ENCODE data around the gene CKM.

GRCh38 chr19:45271735-45272108 lies 51.0 kb downstream of the CKM start:
- TF ChIP-seq CTCF (conservative IDR thresholded peaks at IDR 0.05), result no peak
- no peak for TF ChIP-seq ZFX (IDR thresholded peaks at IDR 0.05)

Data from C4-2B (cell line).